Panc1 (cell line): ENCODE measurements around the gene KRT83. TPM values are rescaled to one million over a fixed set of nuclear protein-coding genes. Genes with fewer than 3 reads are reported as not detected.

Experiments used
- ATAC-seq: fragments of 200-7000 bp; cut with Tn5 transposase; 2 replicates; pipeline ENCODE4 v1.9.1; 2020; ENCODE audit warnings: mild to moderate bottlenecking, moderate library complexity
- BruUV-seq: library from RNA; stranded (reverse); fragments of 400-500 nt; replicated peaks from 2 replicates; lab custom pipeline; 2021; lab: Mats Ljungman, UMichigan
- CTCF ChIA-PET: fragments of 300-600 bp; sonication (Branson Sonifier 250); formaldehyde crosslinking; loops from one replicate; lab custom pipeline; 2022; ENCODE audit warnings: antibody characterized with exemption; lab: Charles Lee
- POLR2A ChIA-PET: fragments of 300-600 bp; sonication (Branson Sonifier 250); formaldehyde crosslinking; loops from one replicate; lab custom pipeline; 2022; ENCODE audit warnings: antibody characterized with exemption; lab: Charles Lee
- DNase-seq: peaks from one replicate; pipeline ENCODE4 v3.0.0-alpha.2; 2010; ENCODE audit warnings: low read depth, low spot score
- H3K27ac ChIP-seq: 2 replicates; pipeline ENCODE4 v1.5.1; 2011; ENCODE audit warnings: mild to moderate bottlenecking, low read length, inconsistent platforms
- H3K27me3 ChIP-seq: fragments of 200-500 bp; sonication (Bioruptor generic); 2 replicates; pipeline ENCODE4 v1.6.0; 2014; ENCODE audit warnings: low read length, inconsistent platforms; ENCODE audit not compliant: control insufficient read depth, insufficient read depth
- H3K36me3 ChIP-seq: fragments of 200-500 bp; sonication (Bioruptor generic); 2 replicates; pipeline ENCODE4 v1.5.1; 2014; ENCODE audit warnings: inconsistent platforms, mild to moderate bottlenecking, low read length, moderate library complexity; ENCODE audit not compliant: control insufficient read depth, insufficient read depth
- H3K4me1 ChIP-seq: 2 replicates; pipeline ENCODE4 v1.5.1; 2011; ENCODE audit warnings: inconsistent platforms, mild to moderate bottlenecking, low read length, moderate library complexity; ENCODE audit not compliant: control insufficient read depth, insufficient read depth
- H3K4me3 ChIP-seq, 2 experiments: 2 replicates each; pipeline ENCODE4 v1.5.1; 2011 to 2012; ENCODE audit warnings: low read depth in 2 of 2, low read length in 2 of 2, mild to moderate bottlenecking in 2 of 2, inconsistent platforms in 1 of 2, moderate library complexity in 1 of 2
- H3K9me3 ChIP-seq: fragments of 200-500 bp; sonication (Bioruptor generic); 2 replicates; pipeline ENCODE4 v1.5.1; 2014; ENCODE audit warnings: low read depth, mild to moderate bottlenecking, inconsistent platforms, low read length, moderate library complexity; ENCODE audit not compliant: control insufficient read depth, insufficient read depth
- CTCF ChIP-seq: fragments of 450-650 bp; IDR thresholded peaks from 2 replicates; pipeline ENCODE4 v1.5.1; 2017; ENCODE audit warnings: mild to moderate bottlenecking
- POLR2AphosphoS5 ChIP-seq: IDR thresholded peaks from 2 replicates; pipeline ENCODE4 v1.6.1; 2012; ENCODE audit warnings: mild to moderate bottlenecking, low read depth, low read length, moderate library complexity
- REST ChIP-seq, 2 experiments: IDR thresholded peaks; 2 replicates each; pipeline ENCODE4 v1.6.1; 2011 to 2012; ENCODE audit warnings: low read depth in 2 of 2, control low read depth in 1 of 2, low read length in 1 of 2, mild to moderate bottlenecking in 1 of 2, moderate library complexity in 1 of 2; ENCODE audit not compliant: insufficient read depth in 1 of 2
- SIN3A ChIP-seq: IDR thresholded peaks from 2 replicates; pipeline ENCODE4 v1.6.1; 2012; ENCODE audit warnings: low read depth, mild to moderate bottlenecking, low read length, moderate library complexity, borderline replicate concordance; ENCODE audit not compliant: insufficient read depth
- TCF7L2 ChIP-seq: IDR thresholded peaks from 2 replicates; pipeline ENCODE4 v1.6.1; 2011; ENCODE audit warnings: mild to moderate bottlenecking, low read depth, low read length, inconsistent platforms
- in situ Hi-C: cut with HindIII; loops from 2 replicates; pipeline ENCODE4 v1.10.0; 2016; ENCODE audit warnings: low sequenced_read_pairs, low pct_unique_long_range_greater_than_20kb
- intact Hi-C: fragments of 100-400 bp; cut with micrococcal nuclease; formaldehyde crosslinking; loops from one replicate; pipeline ENCODE4 v1.10.0; 2022; ENCODE audit not compliant: unreplicated experiment
- total RNA-seq: library from RNA; stranded (reverse); gene quantifications from one replicate; pipeline ENCODE4 v1.2.1, GENCODE V29; 2021; ENCODE audit not compliant: unreplicated experiment

KRT83 gene
- total RNA-seq, 1 experiment from 2014 or later: 0.28 TPM

- Histone ChIP-seq H3K4me1 (peaks cover 39% of the 10 kb centered on the region), H3K4me3 (no peak overlapping the region)
- POLR2A ChIA-PET: interaction anchor here (0.5 kb wide), 1 partner anchor 41 kb away, joined by 3 read pairs; no protein-coding TSS in a partner anchor
Observed at GRCh38 chr12:52277486-52278245, 43.5 kb downstream of the KRT83 start.

More at GRCh38 chr12:52277486-52278245, 43.5 kb downstream of the KRT83 start:
- no peaks in the 10 kb centered on the region for H3K27me3 ChIP-seq
- no peak for DNase-seq
- H3K36me3 ChIP-seq: no peaks in the 10 kb centered on the region
- CTCF ChIA-PET: interaction anchor here (1.5 kb wide), 1 partner anchor 29 kb away, joined by 3 read pairs; no protein-coding TSS in a partner anchor
- in situ Hi-C loops: no loop called here
- TF ChIP-seq POLR2AphosphoS5: no peak
- TF ChIP-seq TCF7L2: no peak
- TF ChIP-seq SIN3A: no peak
- TF ChIP-seq REST (IDR thresholded peaks at IDR 0.05; ENCODE audit: insufficient read depth in 1 of 2, low read depth in 2 of 2, low read length in 1 of 2): no peak
- no peak for TF ChIP-seq CTCF
- intact Hi-C loops: loop anchor here (10.0 kb wide), 1 partner anchor 53 kb away; no protein-coding TSS in a partner anchor
- ATAC-seq: no peak
- BruUV-seq: no TSS peak
- no peaks in the 10 kb centered on the region for H3K9me3 ChIP-seq
- peak overlapping the region; percentile 96 for H3K27ac ChIP-seq
